PC-3 (cell line): ENCODE measurements around the gene AMBN.

Source experiments
- CTCF ChIP-seq: fragments of 300-600 bp; sonication (generic); conservative IDR thresholded peaks from 2 replicates; pipeline ENCODE4 v1.5.1; 2017; ENCODE audit warnings: antibody characterized with exemption, low read depth, mild to moderate bottlenecking, low read length
- EZH2phosphoT487 ChIP-seq: fragments of 300-600 bp; sonication (generic); IDR thresholded peaks from 2 replicates; pipeline ENCODE4 v1.6.1; 2018; ENCODE audit warnings: mild to moderate bottlenecking, antibody characterized with exemption, low read length, borderline replicate concordance

DNA sequence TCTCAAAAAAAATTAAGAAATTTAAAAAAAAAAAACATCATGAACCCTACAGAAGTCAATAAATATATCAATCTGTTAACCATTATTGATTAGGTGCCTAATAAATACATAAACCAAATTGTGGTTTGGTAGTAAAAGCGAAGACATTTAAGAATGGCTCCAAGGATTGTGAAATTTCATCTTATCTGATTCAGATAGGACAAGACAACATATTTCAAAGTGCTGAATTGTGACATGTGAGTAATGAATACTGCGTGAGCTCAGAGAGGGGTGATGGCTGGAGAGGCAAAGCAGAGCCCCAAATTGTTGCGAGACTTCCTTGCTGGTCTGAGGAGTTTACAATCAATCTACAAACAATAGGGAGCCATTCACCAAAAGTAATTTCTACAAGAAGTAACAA is 8.2 kb downstream of the AMBN start:
- TF ChIP-seq CTCF: no peak
- TF ChIP-seq EZH2phosphoT487: no peak
